ENCODE data around the gene MYCT1.

GRCh38 chr6:152750694-152751093, 53.0 kb downstream of the MYCT1 start, which contains the start of gene VIP:
- TF ChIP-seq CTCF (IDR thresholded peaks at IDR 0.05), result no peak
- no peak for TF ChIP-seq POLR2A (IDR thresholded peaks at IDR 0.05)

Data from ovary (tissue), 3 donors.